Caki2 (cell line): ENCODE results near the gene SLC16A2. TPM values are rescaled to one million over a fixed set of nuclear protein-coding genes. Genes with fewer than 3 reads are reported as not detected.

Experiments used
- DNase-seq: peaks from one replicate; pipeline ENCODE4 v3.0.0-alpha.2; 2015; ENCODE audit warnings: low read depth
- in situ Hi-C: cut with HindIII; loops from 2 replicates; pipeline ENCODE4 v1.10.0; 2016; ENCODE audit warnings: low sequenced_read_pairs, low pct_unique_long_range_greater_than_20kb, mixed read lengths
- total RNA-seq: library from RNA; depleted of rRNA; stranded (reverse); fragments of >200 nt; shearing (Covaris generic); gene quantifications from 2 replicates; pipeline ENCODE4 v1.2.3, GENCODE V29; 2014; ENCODE audit warnings: low replicate concordance; rRNA removed

SLC16A2 gene
- total RNA-seq, result 0.14 and 0.70 TPM in 2 replicates

GRCh38 chrX:74421036-74421739 lies at the start of gene SLC16A2:
Gene SLC16A2 (plus strand): TSS chrX:74421493. CDS start chrX:74421638, 145 bp downstream.
- DNase-seq, result peak; percentile 47
- in situ Hi-C loops, result no loop called here

DNA sequence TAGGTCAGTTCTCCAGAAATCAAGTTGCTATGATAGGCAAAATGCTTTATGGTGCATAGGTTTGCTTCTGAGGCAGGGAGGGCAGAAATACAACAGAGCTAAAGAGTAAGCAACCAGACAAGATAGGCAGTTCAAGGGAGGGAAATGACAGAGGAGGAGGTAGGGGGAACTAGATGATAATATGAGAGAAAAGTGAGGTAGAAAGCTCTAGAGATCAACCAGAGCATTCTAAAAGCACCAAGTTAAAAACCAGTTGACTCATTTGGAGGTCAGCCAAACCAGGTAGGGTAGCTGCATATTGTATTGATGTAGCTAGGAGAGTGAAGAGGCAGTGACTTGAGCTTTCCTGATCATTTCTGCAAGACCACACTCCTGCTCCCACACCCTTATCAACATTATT lies 49.0 kb upstream of the SLC16A2 start:
- in situ Hi-C loops, result no loop called here
- no peak for DNase-seq

- in situ Hi-C loops, result no loop called here
- no peak for DNase-seq
Observed at GRCh38 chrX:74377282-74377681, 44.0 kb upstream of the SLC16A2 start.

- peak; percentile 41 for DNase-seq
- in situ Hi-C loops, result no loop called here
Observed at GRCh38 chrX:74382613-74383012, 38.7 kb upstream of the SLC16A2 start.

GRCh38 chrX:74383611-74384010 lies 37.7 kb upstream of the SLC16A2 start:
- in situ Hi-C loops, result no loop called here
- peak; percentile 18 for DNase-seq

- DNase-seq, result no peak
- in situ Hi-C loops, result no loop called here
Observed at GRCh38 chrX:74389016-74389722, 32.1 kb upstream of the SLC16A2 start.

GRCh38 chrX:74395556-74395955 lies 25.7 kb upstream of the SLC16A2 start:
- in situ Hi-C loops, result no loop called here
- no peak for DNase-seq

- no peak for DNase-seq
Observed at GRCh38 chrX:74405973-74406489, 15.3 kb upstream of the SLC16A2 start.

GRCh38 chrX:74408304-74408703 lies 13.0 kb upstream of the SLC16A2 start:
- DNase-seq, result no peak
- in situ Hi-C loops, result no loop called here

More at GRCh38 chrX:74405973-74406489, 15.3 kb upstream of the SLC16A2 start:
- in situ Hi-C loops, result no loop called here

GRCh38 chrX:74419864-74420195 lies 1.5 kb upstream of the SLC16A2 start:
- in situ Hi-C loops, result no loop called here
- DNase-seq, result no peak

- DNase-seq, result peak; percentile 29
- in situ Hi-C loops, result no loop called here
Observed at GRCh38 chrX:74420196-74421035, 877 bp upstream of the SLC16A2 start.

- DNase-seq, result no peak
- in situ Hi-C loops, result no loop called here
Observed at GRCh38 chrX:74421740-74422352, 553 bp downstream of the SLC16A2 start.

GRCh38 chrX:74422576-74423288 lies 1.4 kb downstream of the SLC16A2 start:
- no peak for DNase-seq
- in situ Hi-C loops, result no loop called here

DNA sequence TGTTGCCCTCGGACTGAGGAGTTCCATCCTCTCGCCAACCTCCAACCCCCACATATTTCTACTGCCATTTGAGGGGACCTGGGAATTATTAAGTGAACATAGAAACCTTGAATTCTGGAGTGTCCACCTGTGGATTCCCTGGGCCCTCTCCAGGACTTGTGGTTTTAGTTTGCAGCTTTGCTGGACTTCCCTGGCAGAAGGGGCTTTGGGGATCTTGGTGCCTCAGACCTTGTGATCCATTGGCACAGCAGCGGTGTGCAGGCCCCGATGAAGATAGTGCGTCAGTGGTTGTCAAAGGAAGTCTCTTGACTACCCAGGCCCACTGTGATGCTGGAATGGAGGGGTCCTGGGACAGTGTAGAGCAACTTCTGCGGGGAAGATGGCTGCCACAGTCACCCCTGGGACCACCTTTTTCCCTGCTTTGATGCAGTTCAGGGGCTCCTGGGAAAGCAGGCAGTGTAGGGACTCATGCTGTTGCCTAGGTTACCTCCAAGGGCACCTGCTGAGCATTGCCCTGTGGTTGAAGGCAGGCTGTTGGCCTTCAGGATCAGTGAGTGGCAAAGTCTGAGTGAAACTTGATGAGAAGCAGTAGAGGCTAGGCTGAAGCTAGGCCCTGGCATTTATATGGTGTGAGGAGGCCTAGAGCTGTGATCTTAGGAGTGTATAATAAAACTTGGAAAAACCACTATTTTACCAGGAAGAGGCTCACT lies 2.2 kb downstream of the SLC16A2 start:
- in situ Hi-C loops, result no loop called here
- no peak for DNase-seq

GRCh38 chrX:74426071-74426470 lies 4.8 kb downstream of the SLC16A2 start:
- no peak for DNase-seq
- in situ Hi-C loops, result no loop called here

- in situ Hi-C loops, result no loop called here
Observed at GRCh38 chrX:74426615-74427014, 5.3 kb downstream of the SLC16A2 start.

DNA sequence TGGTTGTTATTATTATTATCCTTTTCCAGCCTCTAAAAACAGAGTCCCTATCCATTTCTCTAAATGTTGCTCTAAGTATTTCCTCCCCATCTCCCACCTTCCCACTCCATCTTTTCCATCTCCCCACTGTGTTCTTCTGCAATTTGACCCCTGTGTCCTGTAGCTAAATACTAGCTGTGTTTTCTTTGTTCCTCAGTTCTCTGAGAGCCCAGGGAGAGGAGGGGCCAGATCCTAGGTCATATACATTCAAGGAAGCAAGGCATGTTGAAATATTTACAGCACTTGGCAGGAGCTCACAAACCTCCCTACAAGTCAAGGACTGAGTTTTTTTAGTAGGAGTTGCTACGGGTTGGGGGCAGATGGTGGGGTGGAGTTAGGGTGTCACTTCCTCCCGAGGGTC lies 10.5 kb downstream of the SLC16A2 start:
- in situ Hi-C loops, result no loop called here
- no peak for DNase-seq

More at GRCh38 chrX:74426615-74427014, 5.3 kb downstream of the SLC16A2 start:
- no peak for DNase-seq
